B cell (primary cell): ENCODE data around the gene ATP8A2.

Experiments
- CTCF ChIP-seq: fragments of 200-600 bp; IDR thresholded peaks from one replicate; pipeline ENCODE4 v1.8.0; 2022; ENCODE audit warnings: antibody characterized with exemption, mild to moderate bottlenecking
- EZH2 ChIP-seq: IDR thresholded peaks from 2 replicates; pipeline ENCODE4 v1.6.1; 2012; ENCODE audit warnings: borderline replicate concordance, low read depth, mild to moderate bottlenecking, moderate library complexity, low read length; ENCODE audit not compliant: insufficient read depth, poor library complexity, severe bottlenecking

- TF ChIP-seq CTCF (no peak), EZH2 (no peak)
Observed at GRCh38 chr13:25708268-25708667, 336.5 kb downstream of the ATP8A2 start.
